GM23248 (cell line): ENCODE results near the gene SGCE.

Experiments used
- EZH2 ChIP-seq: fragments of 200-600 bp; sonication (generic); IDR thresholded peaks from 2 replicates; pipeline ENCODE4 v1.6.1; 2018; ENCODE audit warnings: antibody characterized with exemption, mild to moderate bottlenecking; ENCODE audit not compliant: insufficient read depth, poor library complexity, severe bottlenecking
- EZH2phosphoT487 ChIP-seq: fragments of 200-600 bp; sonication (generic); IDR thresholded peaks from 2 replicates; pipeline ENCODE4 v1.6.1; 2018; ENCODE audit warnings: antibody characterized with exemption, moderate library complexity, mild to moderate bottlenecking, low read depth; ENCODE audit not compliant: insufficient read depth

DNA sequence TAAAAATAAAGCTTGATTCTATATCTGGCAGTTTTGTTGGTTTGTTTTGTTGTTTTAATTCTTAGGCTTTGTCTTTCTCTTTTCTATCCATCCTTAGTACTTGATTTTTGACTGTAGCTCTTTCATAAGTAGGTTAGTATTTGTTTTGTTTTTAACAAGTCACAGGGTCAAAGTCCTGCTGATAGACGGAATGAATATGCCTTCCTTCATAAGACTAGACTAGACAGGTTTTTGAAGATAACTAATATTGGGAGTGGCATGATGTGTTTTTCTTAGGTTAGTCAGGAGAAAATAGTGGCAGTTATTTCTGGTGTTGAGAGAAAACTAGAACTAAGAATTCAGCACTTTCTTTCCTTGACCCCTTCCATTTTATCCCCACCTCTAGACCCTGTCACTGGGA lies 96.0 kb downstream of the SGCE start:
- TF ChIP-seq EZH2phosphoT487, result no peak
- no peak for TF ChIP-seq EZH2
